ENCODE results near the gene SRSF5. TPM values are rescaled to one million over a fixed set of nuclear protein-coding genes. Genes with fewer than 3 reads are reported as not detected.
"Not testable (repeated sequence)": the region's sequence is repeated elsewhere in the genome, so short reads cannot be mapped to it uniquely, and the experiment has no call there.

Gene SRSF5
- 100 to 1,000 TPM; 390 to 392 TPM for total RNA-seq

GRCh38 chr14:69766984-69767368 is at the start of gene SRSF5:
SRSF5 (plus strand) TSS chr14:69767142; CDS start chr14:69768157, 1,015 bp downstream.
- ChIA-PET POLR2A (interaction anchor here (0.6 to 0.8 kb wide), 2 partner anchors 24 to 162 kb away, joined by 3 to 6 read pairs; no protein-coding TSS in a partner anchor), CTCF (interaction anchor here (1.0 to 2.0 kb wide), 6 partner anchors 10 to 191 kb away, joined by 3 to 9 read pairs (median 4); no protein-coding TSS in a partner anchor)
- Mint-ChIP-seq H3K4me3 (peak within 1 kb of the TSS; percentile 97), H3K4me1 (peaks cover 68% of the 10 kb centered on the region), H3K9me3 (peaks cover 11% of the 10 kb centered on the region), H3K36me3 (ENCODE audit: low read depth) (peaks cover 59% of the 10 kb centered on the region), H3K27ac (peak within 1 kb of the TSS; percentile 100), H3K27me3 (no peaks in the 10 kb centered on the region)
- peak; percentile 95 for DNase-seq

DNA sequence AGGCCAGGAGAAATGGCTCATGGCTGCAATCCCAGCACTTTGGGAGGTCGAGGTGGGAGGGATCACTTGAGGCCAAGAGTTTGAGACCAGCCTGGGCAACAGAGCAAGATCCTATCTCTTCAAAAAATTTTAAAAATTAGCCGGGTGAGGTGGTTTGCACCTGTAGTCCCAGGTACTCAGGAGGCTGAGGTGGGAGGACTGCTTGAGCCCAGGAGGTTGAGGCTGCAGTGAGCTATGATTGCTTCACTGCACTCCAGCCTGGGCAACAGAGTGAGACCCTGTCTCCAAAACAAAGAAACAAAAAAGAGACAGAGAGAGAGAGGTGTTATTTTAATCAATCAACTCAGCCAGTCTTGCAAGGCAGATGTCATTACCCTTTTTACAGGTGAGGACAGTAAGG is 48.3 kb upstream of the SRSF5 start:
- Mint-ChIP-seq H3K27ac (peak overlapping the region; percentile 31), H3K4me1 (peaks cover 39% of the 10 kb centered on the region), H3K36me3 (ENCODE audit: low read depth) (peaks cover 25% of the 10 kb centered on the region)
- CTCF ChIA-PET: interaction anchor here (0.6 to 1.7 kb wide), 3 partner anchors 9 to 134 kb away, joined by 3 to 4 read pairs (median 4); no protein-coding TSS in a partner anchor
- H3K9me3 Mint-ChIP-seq, POLR2A ChIA-PET, DNase-seq, H3K27me3 Mint-ChIP-seq, H3K4me3 Mint-ChIP-seq: not testable (repeated sequence)

GRCh38 chr14:69719501-69719951 is 47.4 kb upstream of the SRSF5 start:
- ChIA-PET POLR2A (no interaction called here), CTCF (interaction anchor here (0.7 to 1.7 kb wide), 4 partner anchors 17 to 135 kb away, joined by 3 to 5 read pairs (median 4); no protein-coding TSS in a partner anchor)
- no peaks in the 10 kb centered on the region for H3K27me3 Mint-ChIP-seq
- H3K4me3 Mint-ChIP-seq: no peak overlapping the region
- H3K9me3 Mint-ChIP-seq: no peaks in the 10 kb centered on the region
- peaks cover 17% of the 10 kb centered on the region for H3K36me3 Mint-ChIP-seq (ENCODE audit: low read depth)
- H3K27ac Mint-ChIP-seq: no peak overlapping the region
- H3K4me1 Mint-ChIP-seq: peaks cover 30% of the 10 kb centered on the region
- no peak for DNase-seq

GRCh38 chr14:69720912-69721311 is 46.0 kb upstream of the SRSF5 start:
- POLR2A ChIA-PET: no interaction called here
- Mint-ChIP-seq H3K4me1 (peaks cover 26% of the 10 kb centered on the region), H3K27me3 (no peaks in the 10 kb centered on the region), H3K27ac (no peak overlapping the region), H3K9me3 (no peaks in the 10 kb centered on the region), H3K36me3 (ENCODE audit: low read depth) (peaks cover 9% of the 10 kb centered on the region), H3K4me3 (no peak overlapping the region)
- CTCF ChIA-PET: interaction anchor here (1.4 kb wide), 1 partner anchor 19 kb away, joined by 5 read pairs; no protein-coding TSS in a partner anchor
- no peak for DNase-seq

DNA sequence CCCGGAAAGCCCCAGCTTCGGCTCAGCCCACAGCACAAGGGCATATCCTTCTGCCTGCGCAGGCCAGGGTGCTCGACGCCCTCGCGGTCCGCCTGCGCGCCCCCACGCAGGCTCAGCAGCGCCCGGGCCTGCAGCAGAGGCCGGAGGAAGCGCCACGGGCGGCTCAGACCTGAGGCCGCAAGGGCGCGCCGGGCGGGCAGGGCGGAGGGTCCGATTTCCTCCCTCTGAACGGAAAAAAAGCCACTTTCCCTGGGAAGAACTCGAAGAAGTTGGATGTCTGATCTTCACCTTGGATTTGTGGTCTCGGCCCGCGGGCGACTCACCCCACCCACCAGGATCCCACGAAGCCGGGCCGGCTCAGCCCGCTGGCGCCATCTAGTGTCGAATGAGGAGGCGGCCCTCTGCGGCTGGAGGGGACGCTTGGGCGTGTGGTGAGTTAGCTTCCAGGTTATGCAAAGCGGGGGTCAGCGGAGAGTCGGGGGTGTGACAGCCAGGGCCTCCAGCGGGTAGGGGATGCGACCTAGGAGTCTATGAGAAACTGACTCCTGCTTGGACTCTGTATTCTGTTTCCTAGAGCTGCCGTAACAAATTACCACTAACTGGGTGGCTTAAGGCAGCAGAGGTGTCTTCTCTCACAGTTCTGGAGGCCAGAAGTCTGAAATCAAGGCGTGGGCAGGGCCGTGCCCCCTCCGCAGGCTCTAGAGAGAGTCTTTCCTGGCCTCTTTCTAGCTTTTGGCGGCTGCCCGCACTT is 40.0 kb upstream of the SRSF5 start:
- peak overlapping the region; percentile 65 for H3K4me3 Mint-ChIP-seq
- ChIA-PET CTCF (interaction anchor here (0.6 to 2.7 kb wide), 36 partner anchors 9 to 489 kb away, joined by 3 to 18 read pairs (median 4); partner anchors contain the start of gene SRSF5), POLR2A (no interaction called here)
- peak; percentile 82 for DNase-seq
- H3K36me3 Mint-ChIP-seq (ENCODE audit: low read depth): no peaks in the 10 kb centered on the region
- H3K27ac Mint-ChIP-seq: peak overlapping the region; percentile 79
- no peaks in the 10 kb centered on the region for H3K9me3 Mint-ChIP-seq
- peaks cover 36% of the 10 kb centered on the region for H3K4me1 Mint-ChIP-seq
- no peaks in the 10 kb centered on the region for H3K27me3 Mint-ChIP-seq

DNA sequence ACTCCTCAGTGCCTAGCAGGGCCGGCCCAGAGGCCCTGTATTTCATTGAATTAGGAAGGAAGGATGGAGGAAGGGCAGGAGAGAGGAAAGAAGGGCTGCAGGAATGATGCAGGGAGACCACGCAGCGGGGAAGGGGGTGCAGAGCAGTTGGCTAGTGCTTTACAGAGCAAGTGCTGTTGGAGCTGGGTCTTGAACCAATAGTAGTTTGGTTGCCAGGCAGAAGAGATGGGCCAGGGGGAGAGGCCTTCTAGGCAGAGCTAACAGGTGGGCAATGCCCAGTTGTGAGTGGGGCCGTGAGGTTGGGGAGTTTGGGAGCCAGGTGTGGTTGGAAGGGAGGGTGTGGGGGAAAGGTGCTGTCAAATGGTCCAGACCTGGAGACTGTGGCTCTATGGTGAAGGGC is 39.1 kb upstream of the SRSF5 start:
- H3K27me3 Mint-ChIP-seq: no peaks in the 10 kb centered on the region
- CTCF ChIA-PET: interaction anchor here (0.6 to 2.7 kb wide), 18 partner anchors 10 to 142 kb away, joined by 3 to 18 read pairs (median 4); partner anchors contain the start of gene SRSF5
- H3K27ac Mint-ChIP-seq: no peak overlapping the region
- H3K36me3 Mint-ChIP-seq (ENCODE audit: low read depth): no peaks in the 10 kb centered on the region
- no peak for DNase-seq
- H3K9me3 Mint-ChIP-seq: no peaks in the 10 kb centered on the region
- POLR2A ChIA-PET: no interaction called here
- H3K4me1 Mint-ChIP-seq: peaks cover 36% of the 10 kb centered on the region
- no peak overlapping the region for H3K4me3 Mint-ChIP-seq

- POLR2A ChIA-PET; H3K4me3 Mint-ChIP-seq; H3K27me3 Mint-ChIP-seq; H3K36me3 Mint-ChIP-seq (ENCODE audit: low read depth); H3K9me3 Mint-ChIP-seq; H3K27ac Mint-ChIP-seq; DNase-seq: not testable (repeated sequence)
- CTCF ChIA-PET: interaction anchor here (1.1 kb wide), 1 partner anchor 19 kb away, joined by 4 read pairs; no protein-coding TSS in a partner anchor
- peaks cover 23% of the 10 kb centered on the region for H3K4me1 Mint-ChIP-seq
These were observed 34.9 kb upstream of the SRSF5 start for GRCh38 chr14:69731919-69732598.

DNA sequence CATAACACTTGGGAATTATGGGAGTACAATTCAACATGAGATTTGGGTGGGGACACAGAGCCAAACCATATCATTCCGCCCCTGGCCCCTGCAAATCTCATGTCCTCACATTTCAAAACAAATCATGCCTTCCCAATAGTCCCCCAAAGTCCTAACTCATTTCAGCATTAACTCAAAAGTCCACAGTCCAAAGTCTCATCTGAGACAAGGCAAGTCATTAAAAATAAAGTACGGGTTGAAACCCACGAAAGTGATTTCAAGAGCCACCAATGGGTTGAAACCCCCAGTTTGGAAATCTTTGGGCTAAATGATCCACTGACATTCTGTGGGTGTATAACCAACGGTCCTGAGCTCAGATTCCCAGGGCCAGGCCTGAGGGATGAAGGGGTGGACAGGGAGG is 30.5 kb upstream of the SRSF5 start:
- POLR2A ChIA-PET; H3K36me3 Mint-ChIP-seq (ENCODE audit: low read depth); DNase-seq; H3K27ac Mint-ChIP-seq; H3K27me3 Mint-ChIP-seq; H3K4me1 Mint-ChIP-seq; CTCF ChIA-PET; H3K4me3 Mint-ChIP-seq; H3K9me3 Mint-ChIP-seq: not testable (repeated sequence)

DNA sequence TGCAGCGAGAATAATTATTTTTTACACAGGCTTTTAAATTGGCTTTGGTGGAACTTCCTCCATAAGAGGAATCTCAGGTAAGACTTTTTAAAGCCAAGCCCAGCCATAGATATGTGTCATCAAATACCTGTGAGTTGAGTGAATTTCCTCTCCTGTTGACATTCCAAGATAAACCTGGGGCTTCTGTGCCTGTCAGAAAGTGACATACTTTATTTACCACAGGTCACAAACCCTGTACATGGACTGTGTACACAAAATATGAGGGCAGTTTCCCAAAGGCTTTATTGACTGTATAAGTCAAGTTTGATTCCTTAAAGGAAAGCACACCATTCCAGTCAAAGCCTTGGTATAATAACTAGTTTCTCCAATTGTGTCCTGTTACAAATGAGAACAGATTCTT is 25.9 kb upstream of the SRSF5 start:
- ChIA-PET POLR2A (no interaction called here), CTCF (interaction anchor here (1.7 kb wide), 1 partner anchor 14 kb away, joined by 5 read pairs; no protein-coding TSS in a partner anchor)
- Mint-ChIP-seq H3K4me1 (peaks cover 2% of the 10 kb centered on the region), H3K27me3 (no peaks in the 10 kb centered on the region), H3K27ac (no peak overlapping the region), H3K4me3 (no peak overlapping the region), H3K9me3 (peaks cover 9% of the 10 kb centered on the region), H3K36me3 (ENCODE audit: low read depth) (peaks cover 3% of the 10 kb centered on the region)
- no peak for DNase-seq

- Mint-ChIP-seq H3K27me3 (no peaks in the 10 kb centered on the region), H3K4me1 (peaks cover 7% of the 10 kb centered on the region), H3K9me3 (no peaks in the 10 kb centered on the region), H3K27ac (no peak overlapping the region), H3K4me3 (no peak overlapping the region), H3K36me3 (ENCODE audit: low read depth) (no peaks in the 10 kb centered on the region)
- CTCF ChIA-PET: interaction anchor here (0.6 to 1.2 kb wide), 2 partner anchors 9 to 152 kb away, joined by 4 to 5 read pairs; no protein-coding TSS in a partner anchor
- POLR2A ChIA-PET: no interaction called here
- DNase-seq: no peak
These were observed 17.0 kb upstream of the SRSF5 start for GRCh38 chr14:69749956-69750355.

DNA sequence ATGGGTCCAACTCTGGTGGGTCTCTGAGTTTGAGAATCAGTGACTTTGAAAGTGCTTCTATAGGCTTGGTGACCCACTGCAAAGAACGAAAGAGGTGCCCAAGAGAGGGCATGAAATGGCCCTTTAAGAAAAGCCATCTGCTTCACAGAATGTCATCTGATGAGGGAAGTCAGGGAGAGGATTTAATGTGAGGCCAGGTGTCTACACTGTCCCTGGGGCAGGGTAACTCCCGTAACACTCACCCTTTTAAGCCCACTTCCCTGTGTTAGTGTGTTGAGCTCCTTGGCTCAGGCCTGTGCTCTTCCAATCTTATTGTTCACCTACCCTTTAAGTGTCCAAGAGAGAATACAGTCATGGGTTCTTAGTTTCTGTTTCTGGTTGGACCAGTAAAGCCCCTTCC is 16.4 kb upstream of the SRSF5 start:
- Mint-ChIP-seq H3K36me3 (ENCODE audit: low read depth) (no peaks in the 10 kb centered on the region), H3K4me3 (no peak overlapping the region), H3K27me3 (no peaks in the 10 kb centered on the region), H3K27ac (no peak overlapping the region), H3K4me1 (peaks cover 12% of the 10 kb centered on the region), H3K9me3 (no peaks in the 10 kb centered on the region)
- CTCF ChIA-PET: interaction anchor here (0.9 to 1.2 kb wide), 2 partner anchors 9 to 31 kb away, joined by 3 to 5 read pairs; no protein-coding TSS in a partner anchor
- DNase-seq: no peak
- POLR2A ChIA-PET: no interaction called here

- Mint-ChIP-seq H3K4me3 (no peak overlapping the region), H3K36me3 (ENCODE audit: low read depth) (no peaks in the 10 kb centered on the region), H3K4me1 (peaks cover 13% of the 10 kb centered on the region), H3K9me3 (no peaks in the 10 kb centered on the region), H3K27ac (no peak overlapping the region), H3K27me3 (no peaks in the 10 kb centered on the region)
- CTCF ChIA-PET: interaction anchor here (0.6 kb wide), 1 partner anchor 796 kb away, joined by 3 read pairs; no protein-coding TSS in a partner anchor
- POLR2A ChIA-PET: no interaction called here
- DNase-seq: no peak
These were observed 14.2 kb upstream of the SRSF5 start for GRCh38 chr14:69752773-69753172.

GRCh38 chr14:69753860-69754259 is 13.1 kb upstream of the SRSF5 start:
- Mint-ChIP-seq H3K4me3 (no peak overlapping the region), H3K4me1 (peaks cover 13% of the 10 kb centered on the region), H3K36me3 (ENCODE audit: low read depth) (no peaks in the 10 kb centered on the region), H3K27ac (no peak overlapping the region), H3K9me3 (no peaks in the 10 kb centered on the region), H3K27me3 (no peaks in the 10 kb centered on the region)
- ChIA-PET CTCF (interaction anchor here (2.7 kb wide), 1 partner anchor 12 kb away, joined by 8 read pairs; the partner anchor contains the start of gene SRSF5), POLR2A (no interaction called here)
- no peak for DNase-seq
